PFSK-1 (cell line): ENCODE results near the gene GNG8.

Experiments
- FOXP2 ChIP-seq: optimal IDR thresholded peaks from 2 replicates; pipeline ENCODE3; 2011; ENCODE audit warnings: borderline replicate concordance, control low read depth, inconsistent platforms; ENCODE audit not compliant: insufficient read depth; ENCODE audit errors: extremely low read length, extremely low read depth
- POLR2AphosphoS5 ChIP-seq: IDR thresholded peaks from 2 replicates; pipeline ENCODE4 v1.6.1; 2012; ENCODE audit warnings: low read depth, mild to moderate bottlenecking, control low read depth, low read length, moderate library complexity
- SIN3A ChIP-seq: IDR thresholded peaks from 2 replicates; pipeline ENCODE4 v1.6.1; 2012; ENCODE audit warnings: mild to moderate bottlenecking, low read length, moderate library complexity, borderline replicate concordance; ENCODE audit not compliant: insufficient read depth
- TAF1 ChIP-seq: IDR thresholded peaks from 2 replicates; pipeline ENCODE4 v1.6.1; 2012; ENCODE audit warnings: low read length, control low read depth, borderline replicate concordance; ENCODE audit not compliant: insufficient read depth
- TF ChIP-seq, protein P1 (sequence below), 2 experiments: IDR thresholded peaks; 2 replicates each; pipeline versions ENCODE4 v1.6.1 to v1.8.0; 2011 to 2012; ENCODE audit warnings: low read depth in 2 of 2, low read length in 2 of 2, control low read depth in 1 of 2, inconsistent platforms in 1 of 2, mild to moderate bottlenecking in 1 of 2, moderate library complexity in 1 of 2; ENCODE audit not compliant: insufficient read depth in 1 of 2

DNA sequence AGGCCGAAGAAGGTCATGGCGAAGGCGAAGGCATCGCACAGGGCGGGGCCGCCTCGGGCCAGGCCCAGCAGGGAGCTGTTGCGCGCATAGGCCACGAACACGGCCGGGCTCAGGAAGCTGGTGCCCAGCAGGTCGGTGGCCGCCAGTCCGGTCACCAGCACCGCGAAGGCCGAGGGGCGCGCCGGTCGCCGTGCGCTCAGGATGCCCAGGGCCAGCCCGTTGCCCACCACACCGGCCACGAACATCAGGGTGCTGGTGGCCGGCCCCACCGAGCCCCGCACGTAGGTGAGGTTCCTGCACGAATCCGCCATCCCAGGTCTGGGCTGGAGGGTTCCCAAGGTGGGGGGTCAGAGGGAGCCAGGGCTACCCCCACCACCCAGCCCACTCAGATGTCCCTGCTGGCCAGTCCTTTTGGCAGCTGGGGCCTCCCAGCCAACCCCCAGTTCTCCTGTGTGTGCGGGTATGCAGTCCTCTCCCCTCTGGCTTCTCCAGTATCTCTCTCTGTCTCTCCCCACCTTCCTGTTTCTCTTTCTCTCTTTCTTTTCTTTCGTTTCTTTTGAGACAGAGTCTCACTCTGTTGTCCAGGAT is 12.0 kb downstream of the GNG8 start:
- TF ChIP-seq SIN3A, result no peak
- TF ChIP-seq POLR2AphosphoS5, result no peak
- no peak for TF ChIP-seq TAF1
- TF ChIP-seq FOXP2, result no peak
- TF ChIP-seq, protein P1, sequence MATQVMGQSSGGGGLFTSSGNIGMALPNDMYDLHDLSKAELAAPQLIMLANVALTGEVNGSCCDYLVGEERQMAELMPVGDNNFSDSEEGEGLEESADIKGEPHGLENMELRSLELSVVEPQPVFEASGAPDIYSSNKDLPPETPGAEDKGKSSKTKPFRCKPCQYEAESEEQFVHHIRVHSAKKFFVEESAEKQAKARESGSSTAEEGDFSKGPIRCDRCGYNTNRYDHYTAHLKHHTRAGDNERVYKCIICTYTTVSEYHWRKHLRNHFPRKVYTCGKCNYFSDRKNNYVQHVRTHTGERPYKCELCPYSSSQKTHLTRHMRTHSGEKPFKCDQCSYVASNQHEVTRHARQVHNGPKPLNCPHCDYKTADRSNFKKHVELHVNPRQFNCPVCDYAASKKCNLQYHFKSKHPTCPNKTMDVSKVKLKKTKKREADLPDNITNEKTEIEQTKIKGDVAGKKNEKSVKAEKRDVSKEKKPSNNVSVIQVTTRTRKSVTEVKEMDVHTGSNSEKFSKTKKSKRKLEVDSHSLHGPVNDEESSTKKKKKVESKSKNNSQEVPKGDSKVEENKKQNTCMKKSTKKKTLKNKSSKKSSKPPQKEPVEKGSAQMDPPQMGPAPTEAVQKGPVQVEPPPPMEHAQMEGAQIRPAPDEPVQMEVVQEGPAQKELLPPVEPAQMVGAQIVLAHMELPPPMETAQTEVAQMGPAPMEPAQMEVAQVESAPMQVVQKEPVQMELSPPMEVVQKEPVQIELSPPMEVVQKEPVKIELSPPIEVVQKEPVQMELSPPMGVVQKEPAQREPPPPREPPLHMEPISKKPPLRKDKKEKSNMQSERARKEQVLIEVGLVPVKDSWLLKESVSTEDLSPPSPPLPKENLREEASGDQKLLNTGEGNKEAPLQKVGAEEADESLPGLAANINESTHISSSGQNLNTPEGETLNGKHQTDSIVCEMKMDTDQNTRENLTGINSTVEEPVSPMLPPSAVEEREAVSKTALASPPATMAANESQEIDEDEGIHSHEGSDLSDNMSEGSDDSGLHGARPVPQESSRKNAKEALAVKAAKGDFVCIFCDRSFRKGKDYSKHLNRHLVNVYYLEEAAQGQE (IDR thresholded peaks at IDR 0.05; ENCODE audit: insufficient read depth in 1 of 2, low read depth in 2 of 2, low read length in 2 of 2), result no peak
